ENCODE data around the gene KIF26A. TPM values are rescaled to one million over a fixed set of nuclear protein-coding genes. Genes with fewer than 3 reads are reported as not detected.
"Not testable (repeated sequence)": the region's sequence is repeated elsewhere in the genome, so short reads cannot be mapped to it uniquely, and the experiment has no call there.

KIF26A gene
- total RNA-seq, 1 experiment from 2014 or later, result 3.1 TPM

DNA sequence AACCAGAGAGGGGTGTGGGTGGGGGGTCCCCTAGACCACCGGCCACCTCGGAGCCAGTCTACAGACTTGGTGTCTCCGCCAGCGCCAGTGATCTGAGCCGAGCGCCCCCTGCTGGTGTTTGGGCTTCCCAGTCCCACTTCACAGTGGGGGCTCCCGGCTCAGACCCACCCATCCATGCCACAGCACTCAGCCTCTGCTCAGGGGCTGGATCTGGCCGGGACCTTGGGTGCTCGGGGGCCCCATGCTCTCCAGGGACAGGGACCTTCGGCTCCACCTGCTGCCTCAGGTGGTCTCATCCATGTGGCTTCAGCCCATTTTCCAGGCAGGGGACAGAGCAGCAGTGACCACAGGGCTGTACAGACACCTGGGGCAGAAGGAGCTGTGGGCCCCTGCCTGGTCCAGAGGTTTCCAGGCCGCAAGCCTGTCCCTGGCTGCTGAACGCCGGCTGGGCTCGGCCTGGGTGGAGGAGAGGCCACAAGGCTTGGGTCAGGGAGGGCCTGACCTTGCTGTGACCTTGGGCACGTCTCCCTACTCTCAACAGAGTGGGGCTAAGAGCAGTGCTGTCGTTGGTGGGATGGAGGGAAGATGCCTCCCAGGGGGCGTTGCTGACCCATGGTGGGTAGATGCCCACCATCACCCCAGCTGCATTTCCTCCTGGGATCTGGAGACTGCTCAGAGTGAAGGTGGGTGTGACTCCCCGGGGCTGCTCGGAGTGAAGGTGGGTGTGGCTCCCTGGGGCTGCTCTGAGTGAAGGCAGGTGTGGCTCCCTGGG, 86.3 kb downstream of the KIF26A start:
- no peaks in the 10 kb centered on the region for H3K9me3 ChIP-seq (ENCODE audit: low read length)

DNA sequence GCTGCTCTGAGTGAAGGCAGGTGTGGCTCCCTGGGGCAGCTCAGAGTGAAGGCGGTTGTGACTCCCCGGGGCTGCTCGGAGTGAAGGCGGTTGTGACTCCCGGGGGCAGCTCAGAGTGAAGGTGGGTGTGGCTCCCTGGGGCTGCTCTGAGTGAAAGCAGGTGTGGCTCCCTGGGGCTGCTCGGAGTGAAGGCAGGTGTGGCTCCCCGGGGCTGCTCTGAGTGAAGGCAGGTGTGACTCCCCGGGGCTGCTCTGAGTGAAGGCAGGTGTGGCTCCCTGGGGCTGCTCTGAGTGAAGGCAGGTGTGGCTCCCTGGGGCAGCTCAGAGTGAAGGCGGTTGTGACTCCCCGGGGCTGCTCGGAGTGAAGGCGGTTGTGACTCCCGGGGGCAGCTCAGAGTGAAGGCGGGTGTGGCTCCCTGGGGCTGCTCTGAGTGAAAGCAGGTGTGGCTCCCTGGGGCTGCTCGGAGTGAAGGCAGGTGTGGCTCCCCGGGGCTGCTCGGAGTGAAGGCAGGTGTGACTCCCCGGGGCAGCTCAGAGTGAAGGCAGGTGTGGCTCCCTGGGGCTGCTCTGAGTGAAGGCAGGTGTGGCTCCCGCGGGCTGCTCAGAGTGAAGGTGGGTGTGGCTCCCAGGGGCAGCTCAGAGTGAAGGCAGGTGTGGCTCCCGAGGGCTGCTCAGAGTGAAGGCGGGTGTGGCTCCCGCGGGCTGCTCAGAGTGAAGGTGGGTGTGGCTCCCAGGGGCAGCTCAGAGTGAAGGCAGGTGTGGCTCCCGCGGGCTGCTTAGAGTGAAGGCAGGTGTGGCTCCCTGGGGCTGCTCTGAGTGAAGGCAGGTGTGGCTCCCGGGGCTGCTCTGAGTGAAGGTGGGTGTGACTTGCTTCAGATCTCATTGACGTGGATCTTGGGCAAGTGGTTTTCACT, 87.1 kb downstream of the KIF26A start:
- H3K36me3 ChIP-seq (ENCODE audit: low read depth, low read length); H3K9me3 ChIP-seq (ENCODE audit: low read length); H3F3A ChIP-seq (ENCODE audit: low read length, unreplicated experiment); H3K79me2 ChIP-seq (ENCODE audit: low read length); H3K9me2 ChIP-seq (replicated peaks; ENCODE audit: low read length); ATAC-seq; intact Hi-C loops (cut with micrococcal nuclease); BruUV-seq (replicated peaks); POLR2A ChIA-PET (ENCODE audit: unreplicated experiment); H3K4me1 ChIP-seq (ENCODE audit: insufficient read depth, low read length); H4K20me1 ChIP-seq (ENCODE audit: low read length); H2AFZ ChIP-seq (ENCODE audit: low read length); H3K9ac ChIP-seq (ENCODE audit: low read length): not testable (repeated sequence)
- H3K4me3 ChIP-seq (ENCODE audit: low read length), result peak overlapping the region; percentile 35
- peak overlapping the region; percentile 52 for H3K27ac ChIP-seq (ENCODE audit: low read length)
- H3K4me2 ChIP-seq (ENCODE audit: low read length), result peak overlapping the region; percentile 80
- CTCF ChIA-PET, result interaction anchor here (0.6 kb wide), 3 partner anchors 150 to 330 kb away, joined by 3 to 6 read pairs (median 4); no protein-coding TSS in a partner anchor
- DNase-seq, result peak; percentile 80
- H3K27me3 ChIP-seq (ENCODE audit: low read length), result peaks cover 19% of the 10 kb centered on the region; the same call in 1 of the 2 replicates

More for the DNA sequence above, 86.3 kb downstream of the KIF26A start:
- H3K27ac ChIP-seq (ENCODE audit: low read length), result no peak overlapping the region
- H3K4me3 ChIP-seq (ENCODE audit: low read length), result no peak overlapping the region
- no peak overlapping the region for H2AFZ ChIP-seq (ENCODE audit: low read length)
- H3K4me1 ChIP-seq (ENCODE audit: insufficient read depth, low read length), result peaks cover 8% of the 10 kb centered on the region
- no peaks in the 10 kb centered on the region for H3K36me3 ChIP-seq (ENCODE audit: low read depth, low read length)
- intact Hi-C loops (cut with micrococcal nuclease), result no loop called here
- H3K9ac ChIP-seq (ENCODE audit: low read length), result no peak overlapping the region
- no peaks in the 10 kb centered on the region for H3K79me2 ChIP-seq (ENCODE audit: low read length)
- ChIA-PET CTCF (no interaction called here), POLR2A (ENCODE audit: unreplicated experiment) (no interaction called here)
- no peak for ATAC-seq
- no peak overlapping the region for H3K4me2 ChIP-seq (ENCODE audit: low read length)
- DNase-seq, result no peak
- no peaks in the 10 kb centered on the region for H3K9me2 ChIP-seq (replicated peaks; ENCODE audit: low read length)
- no peaks in the 10 kb centered on the region for H3F3A ChIP-seq (ENCODE audit: low read length, unreplicated experiment)
- BruUV-seq (replicated peaks), result no TSS peak
- no peaks in the 10 kb centered on the region for H4K20me1 ChIP-seq (ENCODE audit: low read length)
- peaks cover 19% of the 10 kb centered on the region for H3K27me3 ChIP-seq (ENCODE audit: low read length)
- TF ChIP-seq EZH2 (IDR thresholded peaks at IDR 0.05; ENCODE audit: low read length, unreplicated experiment), result no peak
- TF ChIP-seq, protein P1, sequence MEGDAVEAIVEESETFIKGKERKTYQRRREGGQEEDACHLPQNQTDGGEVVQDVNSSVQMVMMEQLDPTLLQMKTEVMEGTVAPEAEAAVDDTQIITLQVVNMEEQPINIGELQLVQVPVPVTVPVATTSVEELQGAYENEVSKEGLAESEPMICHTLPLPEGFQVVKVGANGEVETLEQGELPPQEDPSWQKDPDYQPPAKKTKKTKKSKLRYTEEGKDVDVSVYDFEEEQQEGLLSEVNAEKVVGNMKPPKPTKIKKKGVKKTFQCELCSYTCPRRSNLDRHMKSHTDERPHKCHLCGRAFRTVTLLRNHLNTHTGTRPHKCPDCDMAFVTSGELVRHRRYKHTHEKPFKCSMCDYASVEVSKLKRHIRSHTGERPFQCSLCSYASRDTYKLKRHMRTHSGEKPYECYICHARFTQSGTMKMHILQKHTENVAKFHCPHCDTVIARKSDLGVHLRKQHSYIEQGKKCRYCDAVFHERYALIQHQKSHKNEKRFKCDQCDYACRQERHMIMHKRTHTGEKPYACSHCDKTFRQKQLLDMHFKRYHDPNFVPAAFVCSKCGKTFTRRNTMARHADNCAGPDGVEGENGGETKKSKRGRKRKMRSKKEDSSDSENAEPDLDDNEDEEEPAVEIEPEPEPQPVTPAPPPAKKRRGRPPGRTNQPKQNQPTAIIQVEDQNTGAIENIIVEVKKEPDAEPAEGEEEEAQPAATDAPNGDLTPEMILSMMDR (conservative IDR thresholded peaks at IDR 0.05; ENCODE audit: low read depth, low read length), result peak; percentile 53

DNA sequence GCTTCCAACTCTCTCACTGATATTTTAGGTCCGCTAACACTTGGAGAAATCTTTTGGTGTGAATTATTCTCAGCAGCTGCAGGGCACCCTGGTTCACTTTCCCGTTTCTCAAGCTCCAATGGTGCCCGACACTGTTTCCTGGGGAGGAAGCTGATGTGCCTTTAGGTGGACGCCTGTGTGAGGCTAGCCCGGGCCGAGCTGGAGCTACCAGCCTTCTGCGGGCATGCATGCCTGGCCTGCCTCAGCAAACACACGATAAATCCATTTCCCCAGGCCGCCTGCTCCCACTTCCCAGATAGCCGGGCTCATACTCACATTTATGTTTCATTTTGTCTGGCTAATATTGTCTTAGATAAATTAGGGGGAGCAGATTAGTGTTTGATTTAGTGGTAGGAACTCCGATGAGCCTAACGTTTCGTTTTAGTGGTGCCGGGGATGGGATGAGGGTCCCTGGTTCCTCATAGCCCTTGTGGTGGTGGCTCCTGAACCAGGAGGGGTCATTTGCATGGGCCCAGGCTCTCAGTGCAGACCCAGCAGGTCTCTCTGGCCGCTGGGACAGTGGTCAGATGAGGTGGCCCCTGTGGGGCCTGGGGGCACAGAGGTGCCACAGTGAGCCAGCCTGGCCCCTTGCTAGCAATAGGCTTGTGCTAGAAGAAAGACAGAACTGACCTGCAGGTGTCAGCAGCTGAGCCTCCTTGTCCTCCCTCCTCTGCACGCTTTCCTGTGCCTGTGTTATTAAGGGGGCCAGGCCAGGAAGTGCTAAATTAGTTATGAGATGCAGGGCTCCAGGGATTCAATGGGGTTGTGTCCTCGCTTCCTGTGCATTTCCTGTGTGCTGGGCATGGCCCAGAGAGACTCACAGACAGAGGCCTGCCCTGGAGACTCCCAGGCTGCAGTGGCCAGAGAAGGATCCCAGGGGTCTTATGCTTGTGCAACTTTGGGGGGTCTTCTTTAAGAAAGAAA, 88.3 kb downstream of the KIF26A start:
- H3K9me3 ChIP-seq (ENCODE audit: low read length), result no peaks in the 10 kb centered on the region

More for the DNA sequence above, 88.3 kb downstream of the KIF26A start:
- H3K4me1 ChIP-seq (ENCODE audit: insufficient read depth, low read length), result peaks cover 8% of the 10 kb centered on the region
- H3K79me2 ChIP-seq (ENCODE audit: low read length), result no peaks in the 10 kb centered on the region
- H3K4me3 ChIP-seq (ENCODE audit: low read length), result peak overlapping the region; percentile 35
- H3K4me2 ChIP-seq (ENCODE audit: low read length), result peak overlapping the region; percentile 80
- no peaks in the 10 kb centered on the region for H3F3A ChIP-seq (ENCODE audit: low read length, unreplicated experiment)
- CTCF ChIA-PET, result no interaction called here
- H3K27ac ChIP-seq (ENCODE audit: low read length), result peak overlapping the region; percentile 52
- H3K36me3 ChIP-seq (ENCODE audit: low read depth, low read length), result no peaks in the 10 kb centered on the region
- BruUV-seq (replicated peaks), result no TSS peak
- no peaks in the 10 kb centered on the region for H3K9me2 ChIP-seq (replicated peaks; ENCODE audit: low read length)
- no peak overlapping the region for H3K9ac ChIP-seq (ENCODE audit: low read length)
- H2AFZ ChIP-seq (ENCODE audit: low read length), result no peak overlapping the region
- ATAC-seq, result no peak
- DNase-seq, result no peak
- no peaks in the 10 kb centered on the region for H4K20me1 ChIP-seq (ENCODE audit: low read length)
- POLR2A ChIA-PET (ENCODE audit: unreplicated experiment), result no interaction called here
- TF ChIP-seq EZH2phosphoT487 (IDR thresholded peaks at IDR 0.05; ENCODE audit: borderline replicate concordance, low read length) (no peak), EZH2 (IDR thresholded peaks at IDR 0.05; ENCODE audit: low read length, unreplicated experiment) (no peak)
- TF ChIP-seq, protein P1 (conservative IDR thresholded peaks at IDR 0.05; ENCODE audit: low read depth, low read length), result no peak
- intact Hi-C loops (cut with micrococcal nuclease), result no loop called here
- peaks cover 14% of the 10 kb centered on the region; the same call in 1 of the 2 replicates for H3K27me3 ChIP-seq (ENCODE audit: low read length)
